Choroid plexus epithelial cell (primary cell): Measurements from ENCODE around the gene FBXL12.

Experiments
- DNase-seq: peaks from one replicate; pipeline ENCODE4 v3.0.0-alpha.2; 2010; ENCODE audit warnings: low read depth
- H3K4me3 ChIP-seq: 2 replicates; pipeline ENCODE4 v1.5.1; 2011; ENCODE audit warnings: low read depth, mild to moderate bottlenecking, control low read depth, low read length, moderate library complexity
- TF ChIP-seq, protein P1 (sequence below): conservative IDR thresholded peaks from 2 replicates; pipeline ENCODE4 v1.5.1; 2011; ENCODE audit warnings: low read depth, mild to moderate bottlenecking, control low read depth, inconsistent platforms, low read length, moderate library complexity

The FBXL12 gene

GRCh38 chr19:9818734-9819595 is at the start of gene FBXL12:
FBXL12 (minus strand) TSS chr19:9819079; CDS start chr19:9818813, 266 bp downstream.
- H3K4me3 ChIP-seq = peak within 1 kb of the TSS; percentile 99
- TF ChIP-seq, protein P1, sequence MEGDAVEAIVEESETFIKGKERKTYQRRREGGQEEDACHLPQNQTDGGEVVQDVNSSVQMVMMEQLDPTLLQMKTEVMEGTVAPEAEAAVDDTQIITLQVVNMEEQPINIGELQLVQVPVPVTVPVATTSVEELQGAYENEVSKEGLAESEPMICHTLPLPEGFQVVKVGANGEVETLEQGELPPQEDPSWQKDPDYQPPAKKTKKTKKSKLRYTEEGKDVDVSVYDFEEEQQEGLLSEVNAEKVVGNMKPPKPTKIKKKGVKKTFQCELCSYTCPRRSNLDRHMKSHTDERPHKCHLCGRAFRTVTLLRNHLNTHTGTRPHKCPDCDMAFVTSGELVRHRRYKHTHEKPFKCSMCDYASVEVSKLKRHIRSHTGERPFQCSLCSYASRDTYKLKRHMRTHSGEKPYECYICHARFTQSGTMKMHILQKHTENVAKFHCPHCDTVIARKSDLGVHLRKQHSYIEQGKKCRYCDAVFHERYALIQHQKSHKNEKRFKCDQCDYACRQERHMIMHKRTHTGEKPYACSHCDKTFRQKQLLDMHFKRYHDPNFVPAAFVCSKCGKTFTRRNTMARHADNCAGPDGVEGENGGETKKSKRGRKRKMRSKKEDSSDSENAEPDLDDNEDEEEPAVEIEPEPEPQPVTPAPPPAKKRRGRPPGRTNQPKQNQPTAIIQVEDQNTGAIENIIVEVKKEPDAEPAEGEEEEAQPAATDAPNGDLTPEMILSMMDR = no peak
- DNase-seq = peak; percentile 100

DNA sequence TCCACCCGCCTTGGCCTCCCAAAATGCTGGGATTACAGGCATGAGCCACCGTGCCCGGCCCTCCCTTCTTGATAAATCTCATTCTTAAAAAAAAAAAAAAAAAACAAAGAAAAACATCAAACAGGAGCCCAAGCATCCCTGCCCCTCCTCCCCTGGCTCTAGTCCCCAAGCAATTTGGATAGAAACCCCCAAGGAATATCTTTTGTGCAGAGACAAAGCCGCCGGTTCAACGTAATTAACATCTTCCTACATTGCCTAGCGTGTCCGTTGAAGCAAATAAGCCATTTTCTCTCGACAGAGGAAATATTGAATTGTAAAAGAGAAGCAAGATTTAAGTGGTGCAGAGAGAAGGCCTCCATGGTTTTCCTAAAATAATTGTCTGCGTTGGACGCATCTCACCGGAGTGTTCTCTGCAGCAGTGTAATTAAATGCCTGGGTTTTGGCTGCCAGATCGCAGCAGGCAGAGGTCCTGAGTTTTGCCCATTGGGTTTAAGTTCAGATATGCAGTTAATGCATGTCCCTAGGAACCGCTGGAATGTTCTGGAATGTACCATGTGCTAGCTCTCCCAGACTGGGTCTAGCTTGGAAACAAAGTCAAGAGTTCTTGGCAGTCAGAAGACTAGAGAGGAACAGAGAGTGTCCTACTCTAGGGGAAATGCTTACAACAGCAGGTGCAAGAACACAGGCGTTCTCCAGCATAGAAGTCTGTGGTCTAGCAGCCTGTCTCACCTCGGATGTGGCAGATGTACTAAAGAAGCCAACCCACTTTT is 47.0 kb upstream of the FBXL12 start:
- no peak overlapping the region for H3K4me3 ChIP-seq
- TF ChIP-seq, protein P1 = no peak
- DNase-seq = no peak

- no peak for DNase-seq
- no peak overlapping the region for H3K4me3 ChIP-seq
- TF ChIP-seq, protein P1 = no peak
Measured at GRCh38 chr19:9863759-9864158, 44.9 kb upstream of the FBXL12 start.

DNA sequence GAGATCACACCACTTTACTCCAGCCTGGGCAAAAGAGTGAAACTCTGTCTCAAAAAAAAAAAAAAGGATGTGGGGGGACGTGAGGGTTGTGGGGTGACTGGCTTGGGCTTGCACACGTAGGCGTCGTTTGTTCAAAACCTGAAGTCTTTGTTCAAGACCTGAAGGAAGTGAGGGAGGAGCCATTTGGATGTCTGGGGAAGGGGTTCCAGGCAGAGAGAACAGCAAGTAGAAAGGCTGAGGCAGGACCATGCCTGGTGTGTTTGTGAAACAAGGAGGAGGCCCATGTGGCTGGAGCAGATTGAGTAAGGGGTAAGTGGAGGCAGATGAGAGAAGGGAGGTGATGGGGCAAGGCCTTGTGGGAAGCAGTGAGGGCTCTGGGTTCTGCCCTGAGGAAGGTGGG is 44.1 kb upstream of the FBXL12 start:
- TF ChIP-seq, protein P1 = no peak
- no peak for DNase-seq
- no peak overlapping the region for H3K4me3 ChIP-seq

- DNase-seq = no peak
- no peak overlapping the region for H3K4me3 ChIP-seq
- TF ChIP-seq, protein P1 = no peak
Measured at GRCh38 chr19:9861503-9861902, 42.6 kb upstream of the FBXL12 start.

GRCh38 chr19:9860407-9860806 is 41.5 kb upstream of the FBXL12 start:
- no peak overlapping the region for H3K4me3 ChIP-seq
- DNase-seq = no peak
- TF ChIP-seq, protein P1 = no peak

DNA sequence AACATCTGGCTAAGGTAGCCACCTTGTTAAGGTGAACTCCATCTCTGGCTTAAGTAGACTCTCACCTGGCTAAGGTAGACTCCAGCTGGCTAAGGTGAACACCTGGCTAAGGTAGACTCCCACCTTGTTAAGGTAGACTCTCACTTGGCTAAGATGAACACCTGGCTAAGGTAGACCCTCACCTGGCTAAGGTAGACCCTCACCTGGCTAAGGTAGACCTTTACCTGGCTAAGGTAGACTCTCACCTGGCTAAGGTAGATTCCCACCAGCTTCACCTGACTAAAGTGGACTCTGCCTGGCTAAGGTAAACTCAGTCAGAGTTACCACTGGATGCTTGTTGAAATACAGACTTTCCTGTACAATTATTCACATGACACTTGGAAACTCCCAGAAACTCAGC is 39.9 kb upstream of the FBXL12 start:
- H3K4me3 ChIP-seq = no peak overlapping the region
- TF ChIP-seq, protein P1 = no peak
- DNase-seq = no peak
